Activated B cell treated with CpG ODN at 0.5 μM for 24 hours (primary cell): Measurements from ENCODE around the gene ANKRD33. TPM values are rescaled to one million over a fixed set of nuclear protein-coding genes. Genes with fewer than 3 reads are reported as not detected.

ENCODE experiments used
- ATAC-seq: fragments of 200-7000 bp; cut with Tn5 transposase; one replicate; pipeline ENCODE4 v1.10.0; 2021; ENCODE audit warnings: low read depth, mild to moderate bottlenecking, moderate library complexity
- CTCF ChIA-PET: fragments of 350-600 bp; sonication (Branson Sonifier 250); formaldehyde crosslinking; loops from one replicate; lab custom pipeline; 2021; ENCODE audit warnings: antibody characterized with exemption; lab: Charles Lee
- POLR2A ChIA-PET: fragments of 350-600 bp; sonication (Branson Sonifier 250); formaldehyde crosslinking; loops from one replicate; lab custom pipeline; 2021; ENCODE audit warnings: antibody characterized with exemption; lab: Charles Lee
- DNase-seq: peaks from one replicate; pipeline ENCODE4 v3.0.0; 2022
- H3K27ac Mint-ChIP-seq: one replicate; pipeline ENCODE4 v1.8.0; 2020; ENCODE audit warnings: mixed read lengths
- H3K27me3 Mint-ChIP-seq: one replicate; pipeline ENCODE4 v1.8.0; 2021; ENCODE audit warnings: mixed read lengths
- H3K36me3 Mint-ChIP-seq: one replicate; pipeline ENCODE4 v1.8.0; 2021; ENCODE audit warnings: low read depth, mixed read lengths
- H3K4me1 Mint-ChIP-seq: one replicate; pipeline ENCODE4 v1.8.0; 2021; ENCODE audit warnings: mixed read lengths
- H3K4me3 Mint-ChIP-seq: one replicate; pipeline ENCODE4 v1.8.0; 2020; ENCODE audit warnings: mild to moderate bottlenecking, mixed read lengths
- H3K9me3 Mint-ChIP-seq: one replicate; pipeline ENCODE4 v1.8.0; 2020; ENCODE audit warnings: mixed read lengths
- intact Hi-C: fragments of 100-400 bp; cut with micrococcal nuclease; formaldehyde crosslinking; loops from one replicate; pipeline ENCODE4 v1.15.1; 2024
- total RNA-seq: library from RNA; stranded (reverse); gene quantifications from 2 replicates; pipeline ENCODE4 v1.2.3, GENCODE V29; 2022
- TF ChIP-seq, protein P1 (sequence below): fragments of 200-600 bp; IDR thresholded peaks from one replicate; pipeline ENCODE4 v1.8.0; 2022; ENCODE audit warnings: antibody characterized with exemption, mild to moderate bottlenecking

ANKRD33 gene
- total RNA-seq, 1 donor from 2014 or later = not detected

GRCh38 chr12:51924551-51925319, 36.8 kb downstream of the ANKRD33 start:
- ATAC-seq (peak; percentile 35), DNase-seq (no peak)
- no peaks in the 10 kb centered on the region for H3K9me3 Mint-ChIP-seq
- ChIA-PET POLR2A (no interaction called here), CTCF (no interaction called here)
- H3K4me1 Mint-ChIP-seq = peaks cover 32% of the 10 kb centered on the region
- TF ChIP-seq, protein P1, sequence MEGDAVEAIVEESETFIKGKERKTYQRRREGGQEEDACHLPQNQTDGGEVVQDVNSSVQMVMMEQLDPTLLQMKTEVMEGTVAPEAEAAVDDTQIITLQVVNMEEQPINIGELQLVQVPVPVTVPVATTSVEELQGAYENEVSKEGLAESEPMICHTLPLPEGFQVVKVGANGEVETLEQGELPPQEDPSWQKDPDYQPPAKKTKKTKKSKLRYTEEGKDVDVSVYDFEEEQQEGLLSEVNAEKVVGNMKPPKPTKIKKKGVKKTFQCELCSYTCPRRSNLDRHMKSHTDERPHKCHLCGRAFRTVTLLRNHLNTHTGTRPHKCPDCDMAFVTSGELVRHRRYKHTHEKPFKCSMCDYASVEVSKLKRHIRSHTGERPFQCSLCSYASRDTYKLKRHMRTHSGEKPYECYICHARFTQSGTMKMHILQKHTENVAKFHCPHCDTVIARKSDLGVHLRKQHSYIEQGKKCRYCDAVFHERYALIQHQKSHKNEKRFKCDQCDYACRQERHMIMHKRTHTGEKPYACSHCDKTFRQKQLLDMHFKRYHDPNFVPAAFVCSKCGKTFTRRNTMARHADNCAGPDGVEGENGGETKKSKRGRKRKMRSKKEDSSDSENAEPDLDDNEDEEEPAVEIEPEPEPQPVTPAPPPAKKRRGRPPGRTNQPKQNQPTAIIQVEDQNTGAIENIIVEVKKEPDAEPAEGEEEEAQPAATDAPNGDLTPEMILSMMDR = no peak
- no peak overlapping the region for H3K27ac Mint-ChIP-seq
- intact Hi-C loops = loop anchor here (5.0 kb wide), 1 partner anchor 37 kb away; the partner anchor contains the start of gene ANKRD33
- H3K36me3 Mint-ChIP-seq = no peaks in the 10 kb centered on the region
- H3K27me3 Mint-ChIP-seq = peaks cover 2% of the 10 kb centered on the region
- H3K4me3 Mint-ChIP-seq = peak overlapping the region; percentile 8

DNA sequence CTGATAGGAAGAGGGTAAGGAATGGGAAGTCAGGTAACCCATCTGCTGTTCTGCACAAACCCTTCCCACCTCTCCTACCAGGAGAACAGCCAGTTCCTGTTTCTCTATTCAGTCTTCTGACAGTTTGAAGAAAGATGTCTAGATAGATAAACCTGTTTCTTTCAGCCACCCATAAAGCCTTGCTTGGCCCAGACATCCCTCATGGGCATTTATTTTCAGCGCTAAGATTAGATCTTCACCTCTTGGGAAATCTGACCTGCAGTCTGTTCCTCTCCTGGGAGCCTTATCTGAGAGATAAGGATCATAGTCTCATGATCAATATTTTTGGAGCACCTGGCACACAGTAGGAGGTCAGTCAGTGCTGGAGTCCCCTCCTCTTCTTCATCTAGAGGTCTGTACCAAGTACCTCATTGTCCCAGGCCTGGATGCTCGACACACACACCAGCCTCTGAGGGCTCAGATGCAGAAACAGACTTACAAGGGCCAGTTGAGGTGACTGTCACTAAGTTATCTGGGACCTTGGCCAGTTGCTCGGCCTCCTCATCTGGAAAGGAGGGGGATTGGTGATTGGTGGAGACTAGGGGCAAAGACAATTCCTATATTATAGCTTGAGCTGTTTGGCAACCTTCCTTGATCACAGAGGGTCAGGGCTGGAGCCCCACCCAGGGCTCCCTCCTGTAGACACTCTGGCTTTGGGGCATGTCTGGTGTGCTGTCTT, 37.6 kb downstream of the ANKRD33 start:
- no peak overlapping the region for H3K4me3 Mint-ChIP-seq
- peaks cover 32% of the 10 kb centered on the region for H3K4me1 Mint-ChIP-seq
- no peak overlapping the region for H3K27ac Mint-ChIP-seq
- intact Hi-C loops = loop anchor here (1.0 kb wide), 1 partner anchor 55 kb away; no protein-coding TSS in a partner anchor
- H3K36me3 Mint-ChIP-seq = no peaks in the 10 kb centered on the region
- ATAC-seq (no peak), DNase-seq (no peak)
- H3K9me3 Mint-ChIP-seq = no peaks in the 10 kb centered on the region
- ChIA-PET POLR2A (no interaction called here), CTCF (interaction anchor here (1.2 kb wide), 1 partner anchor 10 kb away, joined by 3 read pairs; no protein-coding TSS in a partner anchor)
- TF ChIP-seq, protein P1 = no peak
- peaks cover 2% of the 10 kb centered on the region for H3K27me3 Mint-ChIP-seq

- POLR2A ChIA-PET = no interaction called here
Observed at GRCh38 chr12:51926064-51926632, 38.2 kb downstream of the ANKRD33 start.

GRCh38 chr12:51926718-51927117, 38.8 kb downstream of the ANKRD33 start:
- H3K27me3 Mint-ChIP-seq = peaks cover 2% of the 10 kb centered on the region
- no peaks in the 10 kb centered on the region for H3K9me3 Mint-ChIP-seq
- intact Hi-C loops = loop anchor here (1.0 kb wide), 1 partner anchor 54 kb away; no protein-coding TSS in a partner anchor
- H3K36me3 Mint-ChIP-seq = no peaks in the 10 kb centered on the region
- TF ChIP-seq, protein P1 = no peak
- ChIA-PET CTCF (interaction anchor here (1.2 to 1.9 kb wide), 2 partner anchors 9 to 54 kb away, joined by 3 to 6 read pairs; no protein-coding TSS in a partner anchor), POLR2A (no interaction called here)
- H3K4me3 Mint-ChIP-seq = no peak overlapping the region
- no peak for ATAC-seq
- peaks cover 32% of the 10 kb centered on the region for H3K4me1 Mint-ChIP-seq
- H3K27ac Mint-ChIP-seq = no peak overlapping the region
- DNase-seq = no peak

More at GRCh38 chr12:51926064-51926632, 38.2 kb downstream of the ANKRD33 start:
- TF ChIP-seq, protein P1 = no peak
- H3K9me3 Mint-ChIP-seq = no peaks in the 10 kb centered on the region
- intact Hi-C loops = loop anchor here (1.0 kb wide), 1 partner anchor 54 kb away; no protein-coding TSS in a partner anchor
- H3K27ac Mint-ChIP-seq = no peak overlapping the region
- H3K27me3 Mint-ChIP-seq = peaks cover 2% of the 10 kb centered on the region
- ATAC-seq (no peak), DNase-seq (no peak)
- no peaks in the 10 kb centered on the region for H3K36me3 Mint-ChIP-seq
- CTCF ChIA-PET = interaction anchor here (1.2 to 1.9 kb wide), 2 partner anchors 9 to 55 kb away, joined by 3 to 6 read pairs; no protein-coding TSS in a partner anchor
- no peak overlapping the region for H3K4me3 Mint-ChIP-seq
- peaks cover 32% of the 10 kb centered on the region for H3K4me1 Mint-ChIP-seq
